ENCODE measurements around the gene OR10A5.
"Not testable (repeated sequence)": the region's sequence is repeated elsewhere in the genome, so short reads cannot be mapped to it uniquely, and the experiment has no call there.

DNA sequence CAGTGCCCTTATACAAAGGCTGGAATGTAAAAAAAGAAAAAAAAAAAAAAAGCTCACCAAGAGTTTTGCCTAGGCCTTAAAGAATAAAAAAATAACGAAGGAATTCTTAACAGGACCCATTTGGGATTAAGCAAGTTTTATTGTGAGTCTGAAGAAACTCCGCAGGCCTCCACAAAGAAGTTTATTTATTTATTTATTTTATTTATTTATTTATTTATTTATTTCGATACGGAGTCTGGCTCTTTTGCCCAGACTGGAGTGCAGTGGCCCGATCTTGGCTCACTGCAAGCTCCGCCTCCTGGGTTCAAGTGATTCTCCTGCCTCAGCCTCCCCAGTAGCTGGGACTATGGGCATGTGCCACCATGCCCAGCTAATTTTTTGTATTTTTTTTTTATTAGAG, 9.3 kb downstream of the OR10A5 start:
- TF ChIP-seq, protein P1, sequence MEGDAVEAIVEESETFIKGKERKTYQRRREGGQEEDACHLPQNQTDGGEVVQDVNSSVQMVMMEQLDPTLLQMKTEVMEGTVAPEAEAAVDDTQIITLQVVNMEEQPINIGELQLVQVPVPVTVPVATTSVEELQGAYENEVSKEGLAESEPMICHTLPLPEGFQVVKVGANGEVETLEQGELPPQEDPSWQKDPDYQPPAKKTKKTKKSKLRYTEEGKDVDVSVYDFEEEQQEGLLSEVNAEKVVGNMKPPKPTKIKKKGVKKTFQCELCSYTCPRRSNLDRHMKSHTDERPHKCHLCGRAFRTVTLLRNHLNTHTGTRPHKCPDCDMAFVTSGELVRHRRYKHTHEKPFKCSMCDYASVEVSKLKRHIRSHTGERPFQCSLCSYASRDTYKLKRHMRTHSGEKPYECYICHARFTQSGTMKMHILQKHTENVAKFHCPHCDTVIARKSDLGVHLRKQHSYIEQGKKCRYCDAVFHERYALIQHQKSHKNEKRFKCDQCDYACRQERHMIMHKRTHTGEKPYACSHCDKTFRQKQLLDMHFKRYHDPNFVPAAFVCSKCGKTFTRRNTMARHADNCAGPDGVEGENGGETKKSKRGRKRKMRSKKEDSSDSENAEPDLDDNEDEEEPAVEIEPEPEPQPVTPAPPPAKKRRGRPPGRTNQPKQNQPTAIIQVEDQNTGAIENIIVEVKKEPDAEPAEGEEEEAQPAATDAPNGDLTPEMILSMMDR (IDR thresholded peaks at IDR 0.05) = not testable (repeated sequence)
- not testable (repeated sequence) for TF ChIP-seq POLR2A (IDR thresholded peaks at IDR 0.05)
